MM.1S (cell line): ENCODE data around the gene ATP8A1.

Experiments used
- DNase-seq: peaks from one replicate; pipeline ENCODE4 v3.0.0-alpha.2; 2015
- H2AFZ ChIP-seq: fragments of 300-600 bp; sonication (generic); 2 replicates; pipeline ENCODE4 v1.6.0; 2016; ENCODE audit warnings: antibody characterized with exemption, low read length
- H3F3A ChIP-seq: fragments of 300-600 bp; sonication (generic); 2 replicates; pipeline ENCODE4 v1.6.1; 2016; ENCODE audit warnings: mild to moderate bottlenecking, antibody characterized with exemption, low read length, moderate library complexity, mixed read lengths; ENCODE audit not compliant: insufficient read depth
- H3K27ac ChIP-seq: fragments of 300-600 bp; sonication (generic); 2 replicates; pipeline ENCODE4 v1.5.1; 2016; ENCODE audit warnings: mild to moderate bottlenecking, low read length
- H3K27me3 ChIP-seq: fragments of 300-600 bp; sonication (generic); replicated peaks from 2 replicates; pipeline ENCODE4 v1.6.0; 2016; ENCODE audit warnings: low read length; ENCODE audit not compliant: insufficient read depth
- H3K36me3 ChIP-seq: fragments of 300-600 bp; sonication (generic); replicated peaks from 2 replicates; pipeline ENCODE4 v1.6.1; 2016; ENCODE audit warnings: mild to moderate bottlenecking, low read length, mixed read lengths; ENCODE audit not compliant: insufficient read depth
- H3K4me1 ChIP-seq: fragments of 300-600 bp; sonication (generic); 2 replicates; pipeline ENCODE4 v1.6.1; 2016; ENCODE audit warnings: low read length, mixed read lengths
- H3K4me2 ChIP-seq: fragments of 300-600 bp; sonication (generic); 2 replicates; pipeline ENCODE4 v1.6.0; 2016; ENCODE audit warnings: low read depth, low read length
- H3K4me3 ChIP-seq: fragments of 300-600 bp; sonication (generic); 2 replicates; pipeline ENCODE4 v1.5.1; 2016; ENCODE audit warnings: low read length, mixed read lengths
- H3K79me2 ChIP-seq: fragments of 300-600 bp; sonication (generic); 2 replicates; pipeline ENCODE4 v1.6.1; 2016; ENCODE audit warnings: mixed run types, low read length, mixed read lengths
- H3K9ac ChIP-seq: fragments of 300-600 bp; sonication (generic); 2 replicates; pipeline ENCODE4 v1.6.1; 2016; ENCODE audit warnings: low read length, mixed read lengths
- H3K9me2 ChIP-seq: fragments of 300-600 bp; sonication (generic); replicated peaks from 2 replicates; pipeline ENCODE4 v1.6.1; 2016; ENCODE audit warnings: mild to moderate bottlenecking, low read length, mixed read lengths; ENCODE audit not compliant: insufficient read depth
- H3K9me3 ChIP-seq: fragments of 300-600 bp; sonication (generic); replicated peaks from 2 replicates; pipeline ENCODE4 v1.6.1; 2016; ENCODE audit warnings: mild to moderate bottlenecking, low read length, mixed read lengths; ENCODE audit not compliant: insufficient read depth
- H4K20me1 ChIP-seq: fragments of 300-600 bp; sonication (generic); 2 replicates; pipeline ENCODE4 v1.6.1; 2016; ENCODE audit warnings: mild to moderate bottlenecking, low read length, moderate library complexity, mixed read lengths; ENCODE audit not compliant: insufficient read depth
- CTCF ChIP-seq: fragments of 300-600 bp; sonication (generic); IDR thresholded peaks from 2 replicates; pipeline ENCODE4 v1.5.1; 2016; ENCODE audit warnings: antibody characterized with exemption, low read length, mixed read lengths
- EZH2 ChIP-seq: fragments of 300-600 bp; sonication (generic); optimal IDR thresholded peaks from 2 replicates; pipeline ENCODE3; 2017; ENCODE audit warnings: low read depth, mild to moderate bottlenecking, antibody characterized with exemption, low read length, mixed read lengths
- EZH2phosphoT487 ChIP-seq: fragments of 300-600 bp; sonication (generic); IDR thresholded peaks from 2 replicates; pipeline ENCODE4 v1.6.1; 2018; ENCODE audit warnings: antibody characterized with exemption, low read length

The ATP8A1 gene

GRCh38 chr4:42678512-42678911 is 21.6 kb upstream of the ATP8A1 start:
- Histone ChIP-seq H4K20me1 (no peaks in the 10 kb centered on the region), H3K4me2 (no peak overlapping the region), H3K9me3 (no peaks in the 10 kb centered on the region), H3F3A (no peaks in the 10 kb centered on the region), H3K27me3 (no peaks in the 10 kb centered on the region), H3K27ac (no peak overlapping the region), H3K9me2 (no peaks in the 10 kb centered on the region), H2AFZ (no peak overlapping the region), H3K4me3 (no peak overlapping the region), H3K9ac (no peak overlapping the region), H3K4me1 (peaks cover 4% of the 10 kb centered on the region; the same call in 1 of the 2 replicates), H3K36me3 (no peaks in the 10 kb centered on the region), H3K79me2 (no peaks in the 10 kb centered on the region)
- TF ChIP-seq CTCF: no peak
- TF ChIP-seq EZH2phosphoT487: no peak
- TF ChIP-seq EZH2: no peak
- DNase-seq: no peak

- Histone ChIP-seq H3K36me3 (no peaks in the 10 kb centered on the region), H4K20me1 (no peaks in the 10 kb centered on the region), H3K27me3 (no peaks in the 10 kb centered on the region), H3K27ac (no peak overlapping the region), H2AFZ (no peak overlapping the region), H3K9me2 (no peaks in the 10 kb centered on the region), H3F3A (no peaks in the 10 kb centered on the region), H3K79me2 (no peaks in the 10 kb centered on the region), H3K9ac (no peak overlapping the region), H3K9me3 (no peaks in the 10 kb centered on the region), H3K4me1 (peaks cover 4% of the 10 kb centered on the region; the same call in 1 of the 2 replicates), H3K4me2 (no peak overlapping the region), H3K4me3 (no peak overlapping the region)
- DNase-seq: no peak
- TF ChIP-seq EZH2: no peak
- TF ChIP-seq CTCF: no peak
- TF ChIP-seq EZH2phosphoT487: no peak
These were observed 19.4 kb upstream of the ATP8A1 start for GRCh38 chr4:42676066-42676951.

DNA sequence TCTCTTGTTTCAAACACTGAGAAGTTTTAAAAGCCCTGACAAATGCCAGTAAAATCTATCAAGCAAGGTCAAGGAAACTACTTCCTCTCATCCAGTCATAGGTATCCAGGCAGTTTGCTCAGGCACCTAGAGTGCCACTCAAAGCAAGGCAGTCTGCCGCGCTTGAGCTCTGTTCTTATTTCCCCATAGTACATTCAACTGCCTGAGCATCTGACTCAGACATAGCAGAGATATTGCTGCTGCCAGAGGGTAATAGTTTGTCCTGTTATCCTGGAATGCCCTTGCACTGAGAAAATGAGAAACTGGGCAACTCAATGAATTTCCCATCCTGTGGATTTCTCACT is 16.1 kb upstream of the ATP8A1 start:
- no peak for TF ChIP-seq EZH2phosphoT487
- no peaks in the 10 kb centered on the region for H3K79me2 ChIP-seq
- no peaks in the 10 kb centered on the region for H3K27me3 ChIP-seq
- H3K4me1 ChIP-seq: peaks cover 1% of the 10 kb centered on the region; the same call in 1 of the 2 replicates
- no peak overlapping the region for H3K9ac ChIP-seq
- H3K27ac ChIP-seq: no peak overlapping the region
- no peaks in the 10 kb centered on the region for H3K9me2 ChIP-seq
- no peak for DNase-seq
- H3K4me3 ChIP-seq: no peak overlapping the region
- no peaks in the 10 kb centered on the region for H3K36me3 ChIP-seq
- no peaks in the 10 kb centered on the region for H4K20me1 ChIP-seq
- no peaks in the 10 kb centered on the region for H3F3A ChIP-seq
- no peak overlapping the region for H3K4me2 ChIP-seq
- H3K9me3 ChIP-seq: no peaks in the 10 kb centered on the region
- no peak overlapping the region for H2AFZ ChIP-seq
